ENCODE measurements around the gene HOXD11.

Gene HOXD11

DNA sequence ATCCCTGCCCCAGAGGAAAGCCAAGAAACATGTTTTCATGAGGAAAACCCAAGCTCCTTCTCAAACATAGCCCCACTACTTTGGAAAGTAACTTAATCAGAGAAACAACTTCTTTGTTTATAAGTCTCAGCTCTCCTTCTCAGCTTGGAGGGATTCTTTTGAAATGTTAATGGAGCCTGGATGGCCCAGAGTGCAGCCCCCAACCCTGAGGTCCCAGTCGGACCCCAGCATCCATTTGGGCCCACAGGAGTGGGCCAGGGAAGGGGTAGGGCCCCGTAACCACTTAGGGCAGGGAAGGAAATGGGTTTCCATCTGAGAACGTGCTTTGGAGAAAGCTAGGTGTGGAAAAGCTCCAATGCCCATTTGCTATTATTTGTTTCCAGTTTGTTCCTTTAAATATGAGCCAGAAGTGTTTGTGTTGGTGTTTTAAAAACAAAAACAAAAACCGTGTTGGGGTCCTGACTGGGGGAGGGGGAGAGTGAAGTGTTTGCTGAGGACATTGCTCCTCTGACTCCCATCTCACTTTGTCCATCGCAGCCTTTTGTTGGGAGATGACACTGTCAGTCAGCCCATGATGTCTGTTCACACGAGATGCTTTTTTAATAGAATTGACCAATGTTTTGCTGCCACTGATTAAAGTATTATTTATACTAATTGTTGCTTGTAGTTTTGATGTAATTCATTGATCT lies 48.4 kb downstream of the HOXD11 start:
- DNase-seq (ENCODE audit: extremely low spot score): no peak
- POLR2A ChIA-PET: no interaction called here
- CTCF ChIA-PET: interaction anchor here (0.8 to 1.6 kb wide), 5 partner anchors 12 to 993 kb away, joined by 3 to 6 read pairs (median 3); no protein-coding TSS in a partner anchor
- TF ChIP-seq, protein P1, sequence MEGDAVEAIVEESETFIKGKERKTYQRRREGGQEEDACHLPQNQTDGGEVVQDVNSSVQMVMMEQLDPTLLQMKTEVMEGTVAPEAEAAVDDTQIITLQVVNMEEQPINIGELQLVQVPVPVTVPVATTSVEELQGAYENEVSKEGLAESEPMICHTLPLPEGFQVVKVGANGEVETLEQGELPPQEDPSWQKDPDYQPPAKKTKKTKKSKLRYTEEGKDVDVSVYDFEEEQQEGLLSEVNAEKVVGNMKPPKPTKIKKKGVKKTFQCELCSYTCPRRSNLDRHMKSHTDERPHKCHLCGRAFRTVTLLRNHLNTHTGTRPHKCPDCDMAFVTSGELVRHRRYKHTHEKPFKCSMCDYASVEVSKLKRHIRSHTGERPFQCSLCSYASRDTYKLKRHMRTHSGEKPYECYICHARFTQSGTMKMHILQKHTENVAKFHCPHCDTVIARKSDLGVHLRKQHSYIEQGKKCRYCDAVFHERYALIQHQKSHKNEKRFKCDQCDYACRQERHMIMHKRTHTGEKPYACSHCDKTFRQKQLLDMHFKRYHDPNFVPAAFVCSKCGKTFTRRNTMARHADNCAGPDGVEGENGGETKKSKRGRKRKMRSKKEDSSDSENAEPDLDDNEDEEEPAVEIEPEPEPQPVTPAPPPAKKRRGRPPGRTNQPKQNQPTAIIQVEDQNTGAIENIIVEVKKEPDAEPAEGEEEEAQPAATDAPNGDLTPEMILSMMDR (IDR thresholded peaks at IDR 0.05; ENCODE audit: control extremely low read depth, extremely low read depth, low read depth, missing control alignments): no peak

DNA sequence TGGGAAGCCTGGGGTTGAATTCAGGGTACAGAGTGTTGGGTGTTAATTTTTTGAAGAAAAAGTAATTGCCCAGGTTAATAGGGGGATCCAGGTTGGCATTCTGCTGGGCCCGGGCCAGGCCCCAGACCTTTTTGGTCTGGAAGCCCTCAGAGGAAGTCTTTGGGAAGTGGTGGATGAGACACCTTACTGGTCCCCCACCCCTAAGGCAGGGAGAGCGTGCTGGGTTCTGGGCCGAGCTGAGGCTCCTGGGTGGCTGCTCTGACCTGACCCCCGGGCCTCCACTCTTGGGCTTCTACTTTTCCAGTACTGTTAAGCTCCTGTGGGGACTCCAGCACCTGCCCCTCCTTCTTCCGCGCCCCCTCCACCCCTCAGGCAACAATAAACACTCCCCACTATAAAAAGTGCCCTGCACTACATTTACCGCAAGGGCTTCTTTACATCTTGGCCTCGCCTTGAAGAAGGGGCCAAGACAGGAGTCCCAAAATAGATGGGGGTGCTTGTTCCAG lies 49.3 kb downstream of the HOXD11 start:
- CTCF ChIA-PET: interaction anchor here (1.4 kb wide), 1 partner anchor 16 kb away, joined by 3 read pairs; no protein-coding TSS in a partner anchor
- TF ChIP-seq, protein P1 (IDR thresholded peaks at IDR 0.05; ENCODE audit: control extremely low read depth, extremely low read depth, low read depth, missing control alignments): no peak
- DNase-seq (ENCODE audit: extremely low spot score): no peak
- POLR2A ChIA-PET: no interaction called here

DNA sequence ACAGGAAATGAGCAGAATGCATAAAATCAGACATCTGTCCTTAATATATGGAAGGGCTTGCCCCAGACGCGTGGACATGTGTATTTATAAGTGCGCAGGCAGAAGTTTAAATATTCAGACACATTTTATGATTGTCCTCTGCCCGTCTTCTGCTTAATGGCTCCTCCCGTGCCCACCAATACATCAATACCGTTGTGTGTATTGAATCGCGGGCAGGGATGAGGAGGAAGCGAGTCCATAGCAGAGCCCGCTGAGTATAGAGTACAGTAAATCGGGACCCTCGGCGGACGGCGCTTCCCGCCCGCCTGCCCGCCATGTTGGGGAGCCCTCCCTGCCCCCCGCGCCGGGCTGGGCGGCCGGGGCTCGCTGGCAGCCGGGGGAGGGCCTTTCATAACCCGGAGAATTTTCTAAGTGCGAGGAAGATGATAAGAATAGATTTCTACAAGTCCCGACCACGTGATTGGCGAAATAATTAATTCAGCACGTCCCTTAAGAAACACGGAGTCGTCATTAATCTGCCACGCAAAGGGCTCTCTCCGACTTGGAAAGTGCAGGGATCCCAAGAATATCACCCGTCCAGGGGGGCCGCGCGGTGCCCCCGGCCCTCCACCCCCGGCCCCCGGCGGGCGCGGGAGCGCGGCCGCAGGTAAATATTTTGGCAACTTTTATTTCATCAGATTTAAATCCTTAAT lies 49.9 kb downstream of the HOXD11 start, which contains the start of gene HOXD3:
Gene HOXD3 (plus strand): TSS at position 501 of the 692 bp plus-strand sequence. CDS start 11,808 bp downstream, outside the sequence.
- ChIA-PET POLR2A (no interaction called here), CTCF (interaction anchor here (1.4 kb wide), 1 partner anchor 17 kb away, joined by 3 read pairs; no protein-coding TSS in a partner anchor)
- no peak for DNase-seq (ENCODE audit: extremely low spot score)
- TF ChIP-seq, protein P1 (IDR thresholded peaks at IDR 0.05; ENCODE audit: control extremely low read depth, extremely low read depth, low read depth, missing control alignments): no peak

DNA sequence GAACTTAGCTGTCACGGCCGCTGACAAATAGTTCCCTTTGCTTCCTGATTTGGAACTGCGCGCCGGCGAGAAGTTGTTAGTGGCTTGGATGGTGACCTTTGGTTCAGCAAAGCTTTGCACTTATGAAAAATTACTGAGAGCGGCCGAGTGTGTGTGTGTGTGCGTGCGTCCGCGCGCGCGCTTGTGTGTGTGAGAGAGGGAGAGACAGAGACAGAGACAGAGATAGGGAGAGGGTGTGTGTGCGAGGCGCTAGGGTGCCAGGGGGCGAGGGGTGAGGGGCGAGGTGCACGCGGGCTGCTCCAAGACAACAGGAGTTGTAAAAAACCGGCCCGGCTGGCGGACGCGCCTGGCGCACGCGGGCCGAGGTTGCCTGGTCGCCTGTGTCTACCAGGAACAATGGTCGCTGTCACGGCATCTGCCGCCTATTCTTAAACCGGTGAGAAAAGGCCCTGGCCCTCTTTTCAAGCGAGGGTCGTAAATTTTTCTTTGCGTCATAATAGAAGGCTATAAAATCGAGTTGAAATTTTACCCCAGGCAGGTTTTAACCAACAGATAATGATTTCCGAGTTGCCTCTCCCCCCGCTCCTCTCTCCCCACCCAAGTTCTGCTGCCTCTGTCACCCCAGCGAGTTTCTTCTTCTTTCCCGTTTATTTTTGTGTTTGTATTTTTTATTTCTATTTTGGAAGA lies 50.6 kb downstream of the HOXD11 start:
- POLR2A ChIA-PET: no interaction called here

DNA sequence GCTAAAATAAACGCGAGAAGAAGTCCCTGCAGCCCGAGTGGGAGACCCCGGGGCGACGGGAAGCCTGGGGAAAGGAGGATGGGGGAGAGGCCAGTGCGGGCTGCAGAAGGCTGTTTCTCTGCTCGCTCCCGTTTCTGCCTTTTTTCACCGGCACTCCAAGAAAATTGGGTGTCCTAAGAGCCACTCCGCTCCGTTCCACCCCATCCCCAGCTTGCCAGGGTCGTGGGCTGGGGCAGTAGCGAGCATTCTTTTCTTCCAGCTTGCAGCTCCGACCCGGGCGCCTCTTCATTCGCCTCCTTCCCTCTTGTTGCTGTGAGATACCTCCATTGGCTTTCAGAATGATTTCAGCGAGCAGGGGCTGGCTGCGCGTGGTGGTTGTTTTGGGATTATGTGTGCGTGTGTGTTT lies 51.1 kb downstream of the HOXD11 start:
- ChIA-PET POLR2A (interaction anchor here (0.5 kb wide), 1 partner anchor 61 kb away, joined by 8 read pairs; no protein-coding TSS in a partner anchor), CTCF (interaction anchor here (1.6 kb wide), 1 partner anchor 48 kb away, joined by 5 read pairs; no protein-coding TSS in a partner anchor)
- TF ChIP-seq, protein P1 (IDR thresholded peaks at IDR 0.05; ENCODE audit: control extremely low read depth, extremely low read depth, low read depth, missing control alignments): no peak
- no peak for DNase-seq (ENCODE audit: extremely low spot score)

More for the DNA sequence above, 50.6 kb downstream of the HOXD11 start:
- CTCF ChIA-PET: interaction anchor here (1.6 kb wide), 1 partner anchor 47 kb away, joined by 5 read pairs; no protein-coding TSS in a partner anchor
- TF ChIP-seq, protein P1 (IDR thresholded peaks at IDR 0.05; ENCODE audit: control extremely low read depth, extremely low read depth, low read depth, missing control alignments): no peak
- no peak for DNase-seq (ENCODE audit: extremely low spot score)

Measured in GM10248 (cell line).